Prostate gland (tissue), 2 donors: ENCODE results near the gene GLS. TPM values are rescaled to one million over a fixed set of nuclear protein-coding genes. Genes with fewer than 3 reads are reported as not detected.

Source experiments
- DNase-seq: peaks from one replicate; pipeline ENCODE4 v3.0.0-alpha.2; 2019; ENCODE audit warnings: low spot score
- H3K27ac ChIP-seq, 2 donors: fragments of 200-600 bp; sonication (generic); 2 replicates each; pipeline ENCODE4 v1.5.1; 2017 to 2019
- H3K27me3 ChIP-seq: fragments of 200-600 bp; sonication (generic); replicated peaks from 2 replicates; pipeline ENCODE4 v1.5.1; 2019; ENCODE audit not compliant: insufficient read depth
- H3K36me3 ChIP-seq, 2 donors: fragments of 200-600 bp; sonication (generic); 1 replicate in 1 of 2; 2 replicates in 1 of 2; pipeline versions ENCODE4 v1.5.1 to v1.8.1; 2017 to 2019
- H3K4me1 ChIP-seq: fragments of 200-600 bp; sonication (generic); replicated peaks from 2 replicates; pipeline ENCODE4 v1.5.1; 2019
- H3K4me3 ChIP-seq, 2 donors: fragments of 200-600 bp; sonication (generic); 2 replicates each; pipeline ENCODE4 v1.5.1; 2017 to 2019
- H3K9me3 ChIP-seq: fragments of 200-600 bp; sonication (generic); 2 replicates; pipeline ENCODE4 v1.5.1; 2017
- CTCF ChIP-seq, 4 experiments: fragments of 200-600 bp in 2 of 4; fragments of 450-650 bp in 2 of 4; sonication (generic) in 2 of 4; IDR thresholded peaks; 1 replicate in 3 of 4; 2 replicates in 1 of 4; pipeline ENCODE4 v1.5.1; 2016 to 2019; ENCODE audit warnings: antibody characterized with exemption in 4 of 4, mild to moderate bottlenecking in 2 of 4, moderate library complexity in 2 of 4
- POLR2A ChIP-seq: fragments of 450-650 bp; IDR thresholded peaks from one replicate; pipeline ENCODE4 v1.6.1; 2016; ENCODE audit warnings: antibody characterized with exemption, mild to moderate bottlenecking
- POLR2AphosphoS5 ChIP-seq: sonication (generic); formaldehyde crosslinking; IDR thresholded peaks from one replicate; pipeline ENCODE4 v1.6.1; 2017; ENCODE audit warnings: antibody characterized with exemption
- WGBS: methylation state at CpG from one replicate; pipeline ENCODE4 v1.1.5; 2018; 5-methylcytosine and 5-hydroxymethylcytosine counted together
- intact Hi-C: fragments of 100-400 bp; cut with DNase I; formaldehyde crosslinking; loops from one replicate; pipeline ENCODE4 v1.14.2; 2022
- total RNA-seq, 2 donors: library from RNA; depleted of rRNA; stranded (reverse); fragments of >200 nt; gene quantifications; one replicate each; pipeline ENCODE4 v1.1.0, GENCODE V29; 2016

GLS gene
- total RNA-seq, 2 donors from 2014 or later: 30.6 to 74.9 TPM

GRCh38 chr2:190887089-190887488, 6.5 kb downstream of the GLS start:
- intact Hi-C loops: no loop called here
- DNase-seq: no peak
- Histone ChIP-seq H3K4me1 (peaks cover 3% of the 10 kb centered on the region), H3K9me3 (no peaks in the 10 kb centered on the region), H3K4me3 (no peak overlapping the region), H3K36me3 (no peaks in the 10 kb centered on the region), H3K27ac (no peak overlapping the region), H3K27me3 (no peaks in the 10 kb centered on the region)
- 64% methylated on average over 2 of the region's 2 CpGs for WGBS
- TF ChIP-seq POLR2A (no peak), CTCF (IDR thresholded peaks at IDR 0.05) (no peak), POLR2AphosphoS5 (no peak)

- WGBS: 84% methylated on average over 1 of the region's 1 CpG
- no peak overlapping the region for H3K27ac ChIP-seq
- no peaks in the 10 kb centered on the region for H3K9me3 ChIP-seq
- H3K4me1 ChIP-seq: no peaks in the 10 kb centered on the region
- H3K27me3 ChIP-seq: no peaks in the 10 kb centered on the region
- TF ChIP-seq POLR2AphosphoS5: no peak
- no peak for TF ChIP-seq CTCF (IDR thresholded peaks at IDR 0.05)
- no peak for TF ChIP-seq POLR2A
- no peak for DNase-seq
- intact Hi-C loops: no loop called here
- no peak overlapping the region for H3K4me3 ChIP-seq
- H3K36me3 ChIP-seq: no peaks in the 10 kb centered on the region
These were observed 7.8 kb downstream of the GLS start for GRCh38 chr2:190888449-190888848.

GRCh38 chr2:190889175-190889943, 8.7 kb downstream of the GLS start:
- DNase-seq: no peak
- no peaks in the 10 kb centered on the region for H3K27me3 ChIP-seq
- TF ChIP-seq POLR2AphosphoS5 (no peak), CTCF (IDR thresholded peaks at IDR 0.05) (no peak), POLR2A (no peak)
- intact Hi-C loops: no loop called here
- H3K4me3 ChIP-seq: no peak overlapping the region
- no peaks in the 10 kb centered on the region for H3K36me3 ChIP-seq
- WGBS: 83% methylated on average over 3 of the region's 3 CpGs
- no peak overlapping the region for H3K27ac ChIP-seq
- no peaks in the 10 kb centered on the region for H3K4me1 ChIP-seq
- no peaks in the 10 kb centered on the region for H3K9me3 ChIP-seq

GRCh38 chr2:190891372-190891771, 10.8 kb downstream of the GLS start:
- H3K4me3 ChIP-seq: no peak overlapping the region

More at GRCh38 chr2:190891372-190891771, 10.8 kb downstream of the GLS start:
- no peak for TF ChIP-seq POLR2A
- TF ChIP-seq POLR2AphosphoS5: no peak
- no peak for TF ChIP-seq CTCF (IDR thresholded peaks at IDR 0.05)
- H3K9me3 ChIP-seq: no peaks in the 10 kb centered on the region
- no peaks in the 10 kb centered on the region for H3K36me3 ChIP-seq
- intact Hi-C loops: no loop called here
- no peak for DNase-seq
- no peaks in the 10 kb centered on the region for H3K27me3 ChIP-seq
- H3K27ac ChIP-seq: no peak overlapping the region
- no peaks in the 10 kb centered on the region for H3K4me1 ChIP-seq
